ENCODE data around the gene CCDC178.

CCDC178 gene

GRCh38 chr18:33115917-33116316 lies 324.6 kb downstream of the CCDC178 start:
- no peak for FAIRE-seq

GRCh38 chr18:33115476-33115875 lies 325.0 kb downstream of the CCDC178 start:
- FAIRE-seq = no peak

GRCh38 chr18:33114749-33115148 lies 325.8 kb downstream of the CCDC178 start:
- FAIRE-seq = no peak

- FAIRE-seq = no peak
These were observed 327.1 kb downstream of the CCDC178 start for GRCh38 chr18:33113416-33113815.

- FAIRE-seq = no peak
These were observed 333.0 kb downstream of the CCDC178 start for GRCh38 chr18:33107511-33107910.

- no peak for FAIRE-seq
These were observed 339.2 kb downstream of the CCDC178 start for GRCh38 chr18:33101316-33101715.

- FAIRE-seq = no peak
These were observed 340.9 kb downstream of the CCDC178 start for GRCh38 chr18:33099626-33100025.

- FAIRE-seq = no peak
These were observed 343.4 kb downstream of the CCDC178 start for GRCh38 chr18:33097126-33097525.

- FAIRE-seq = no peak
These were observed 350.1 kb downstream of the CCDC178 start for GRCh38 chr18:33090461-33090860.

GRCh38 chr18:33076601-33077000 lies 363.9 kb downstream of the CCDC178 start:
- no peak for FAIRE-seq

GRCh38 chr18:33074125-33074524 lies 366.4 kb downstream of the CCDC178 start:
- FAIRE-seq = no peak

GRCh38 chr18:33062834-33063364 lies 377.6 kb downstream of the CCDC178 start:
- FAIRE-seq = no peak

GRCh38 chr18:33052886-33053285 lies 387.6 kb downstream of the CCDC178 start:
- no peak for FAIRE-seq

GRCh38 chr18:33051407-33051806 lies 389.1 kb downstream of the CCDC178 start:
- no peak for FAIRE-seq

- FAIRE-seq = no peak
These were observed 400.3 kb downstream of the CCDC178 start for GRCh38 chr18:33040213-33040612.

GRCh38 chr18:33034945-33035344 lies 405.6 kb downstream of the CCDC178 start:
- no peak for FAIRE-seq

GRCh38 chr18:33034212-33034611 lies 406.3 kb downstream of the CCDC178 start:
- FAIRE-seq = no peak

GRCh38 chr18:33022370-33022769 lies 418.2 kb downstream of the CCDC178 start:
- FAIRE-seq = no peak

GRCh38 chr18:33020877-33021276 lies 419.6 kb downstream of the CCDC178 start:
- no peak for FAIRE-seq

GRCh38 chr18:33014060-33014796 lies 426.3 kb downstream of the CCDC178 start:
- FAIRE-seq = no peak

- FAIRE-seq = no peak
These were observed 430.4 kb downstream of the CCDC178 start for GRCh38 chr18:33010149-33010548.

GRCh38 chr18:32998921-32999320 lies 441.6 kb downstream of the CCDC178 start:
- FAIRE-seq = no peak

- FAIRE-seq = no peak
These were observed 442.2 kb downstream of the CCDC178 start for GRCh38 chr18:32998285-32998684.

- FAIRE-seq = no peak
These were observed 456.8 kb downstream of the CCDC178 start for GRCh38 chr18:32983721-32984120.

GRCh38 chr18:32980896-32981295 lies 459.6 kb downstream of the CCDC178 start:
- no peak for FAIRE-seq
